Mammary epithelial cell (primary cell): ENCODE data around the gene ABHD6.

ENCODE experiments used
- EZH2 ChIP-seq: IDR thresholded peaks from 2 replicates; pipeline ENCODE4 v1.6.1; 2012; ENCODE audit warnings: low read length, inconsistent platforms, borderline replicate concordance
- TF ChIP-seq, protein P1 (sequence below), 2 donors: IDR thresholded peaks in 1 of 2; conservative IDR thresholded peaks in 1 of 2; 2 replicates each; pipeline ENCODE4 v1.5.1; 2011 to 2012; ENCODE audit warnings: inconsistent platforms in 2 of 2, low read length in 2 of 2, mild to moderate bottlenecking in 2 of 2, control low read depth in 1 of 2, low read depth in 1 of 2; ENCODE audit not compliant: insufficient read depth in 1 of 2; ENCODE audit errors: extremely low read depth in 1 of 2

DNA sequence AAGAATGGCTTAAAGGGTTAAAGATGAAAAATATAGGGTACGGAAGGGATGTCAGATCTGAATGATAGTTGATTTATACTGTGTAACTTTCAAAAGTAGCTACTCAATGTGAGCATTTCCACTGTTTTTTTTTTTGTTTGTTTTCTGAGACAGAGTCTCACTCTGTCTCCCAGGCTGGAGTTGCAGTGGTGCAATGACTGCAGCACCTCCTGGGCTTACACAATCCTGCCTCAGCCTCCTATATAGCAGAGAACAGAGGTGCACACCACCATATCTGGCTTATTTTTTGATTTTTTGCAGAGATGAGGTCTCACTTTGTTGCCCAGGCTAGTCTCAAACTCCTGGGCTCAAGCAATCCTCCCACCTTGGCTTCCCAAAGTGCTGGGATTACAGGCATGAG lies 85.2 kb downstream of the ABHD6 start:
- TF ChIP-seq, protein P1, sequence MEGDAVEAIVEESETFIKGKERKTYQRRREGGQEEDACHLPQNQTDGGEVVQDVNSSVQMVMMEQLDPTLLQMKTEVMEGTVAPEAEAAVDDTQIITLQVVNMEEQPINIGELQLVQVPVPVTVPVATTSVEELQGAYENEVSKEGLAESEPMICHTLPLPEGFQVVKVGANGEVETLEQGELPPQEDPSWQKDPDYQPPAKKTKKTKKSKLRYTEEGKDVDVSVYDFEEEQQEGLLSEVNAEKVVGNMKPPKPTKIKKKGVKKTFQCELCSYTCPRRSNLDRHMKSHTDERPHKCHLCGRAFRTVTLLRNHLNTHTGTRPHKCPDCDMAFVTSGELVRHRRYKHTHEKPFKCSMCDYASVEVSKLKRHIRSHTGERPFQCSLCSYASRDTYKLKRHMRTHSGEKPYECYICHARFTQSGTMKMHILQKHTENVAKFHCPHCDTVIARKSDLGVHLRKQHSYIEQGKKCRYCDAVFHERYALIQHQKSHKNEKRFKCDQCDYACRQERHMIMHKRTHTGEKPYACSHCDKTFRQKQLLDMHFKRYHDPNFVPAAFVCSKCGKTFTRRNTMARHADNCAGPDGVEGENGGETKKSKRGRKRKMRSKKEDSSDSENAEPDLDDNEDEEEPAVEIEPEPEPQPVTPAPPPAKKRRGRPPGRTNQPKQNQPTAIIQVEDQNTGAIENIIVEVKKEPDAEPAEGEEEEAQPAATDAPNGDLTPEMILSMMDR (conservative IDR thresholded peaks at IDR 0.05 in 1 of 2, IDR thresholded peaks at IDR 0.05 in 1 of 2; ENCODE audit: extremely low read depth in 1 of 2, insufficient read depth in 1 of 2, low read depth in 1 of 2, low read length in 2 of 2): no peak
- no peak for TF ChIP-seq EZH2
